ENCODE data around the gene MIPOL1.

- TF ChIP-seq CTCF (CRISPR knock-in tag; IDR thresholded peaks at IDR 0.05) = no peak
- TF ChIP-seq NFIC (IDR thresholded peaks at IDR 0.05; ENCODE audit: low read length) = no peak
- no peak for TF ChIP-seq GABPA (IDR thresholded peaks at IDR 0.05; ENCODE audit: low read depth, low read length)
- no peak for TF ChIP-seq GABPA (CRISPR knock-in tag; IDR thresholded peaks at IDR 0.05; ENCODE audit: low read depth)
- no peak for TF ChIP-seq EZH2 (conservative IDR thresholded peaks at IDR 0.05; ENCODE audit: low read depth, low read length)
- no peak for TF ChIP-seq TCF7L2 (IDR thresholded peaks at IDR 0.05; ENCODE audit: low read depth, low read length)
- TF ChIP-seq DNMT3B (CRISPR knock-in tag; conservative IDR thresholded peaks at IDR 0.05) = no peak
- TF ChIP-seq ZNF407 (CRISPR knock-in tag; IDR thresholded peaks at IDR 0.05; ENCODE audit: not compliant biosample characterization) = no peak
- TF ChIP-seq SRF (IDR thresholded peaks at IDR 0.05; ENCODE audit: low read depth, low read length) = no peak
- TF ChIP-seq ZSCAN25 (CRISPR knock-in tag; IDR thresholded peaks at IDR 0.05) = no peak
- TF ChIP-seq ZNF713 (CRISPR knock-in tag; IDR thresholded peaks at IDR 0.05) = no peak
Observed at GRCh38 chr14:37544407-37544806, 346.7 kb downstream of the MIPOL1 start.
